ENCODE data around the gene LDLRAD4. TPM values are rescaled to one million over a fixed set of nuclear protein-coding genes. Genes with fewer than 3 reads are reported as not detected.

Gene LDLRAD4
- total RNA-seq, 2 experiments from 2014 or later = 37.3 to 38.5 TPM

GRCh38 chr18:13374468-13375301, 156.1 kb downstream of the LDLRAD4 start:
- Mint-ChIP-seq H3K27ac (peak overlapping the region; percentile 96), H3K4me1 (ENCODE audit: low read depth) (peaks cover 90% of the 10 kb centered on the region), H3K4me3 (no peak overlapping the region), H3K27me3 (no peaks in the 10 kb centered on the region), H3K9me3 (no peaks in the 10 kb centered on the region), H3K36me3 (ENCODE audit: low read depth) (no peaks in the 10 kb centered on the region)
- ChIA-PET CTCF (interaction anchor here (1.0 kb wide), 3 partner anchors 10 to 159 kb away, joined by 3 to 4 read pairs (median 3); no protein-coding TSS in a partner anchor), POLR2A (interaction anchor here (0.9 to 2.6 kb wide), 5 partner anchors 42 to 158 kb away, joined by 3 to 10 read pairs (median 7); partner anchors contain the start of gene LDLRAD4)
- intact Hi-C loops (cut with micrococcal nuclease) = loop anchor here (5.0 kb wide), 2 partner anchors 63 to 107 kb away; no protein-coding TSS in a partner anchor
- DNase-seq (peak; percentile 34), ATAC-seq (no peak)
- no peak for TF ChIP-seq CTCF (IDR thresholded peaks at IDR 0.05)

GRCh38 chr18:13375302-13376255, 157.0 kb downstream of the LDLRAD4 start:
- peak overlapping the region; percentile 96 for H3K27ac Mint-ChIP-seq
- H3K36me3 Mint-ChIP-seq (ENCODE audit: low read depth) = no peaks in the 10 kb centered on the region
- peaks cover 88% of the 10 kb centered on the region for H3K4me1 Mint-ChIP-seq (ENCODE audit: low read depth)
- H3K4me3 Mint-ChIP-seq = peak overlapping the region; percentile 56
- no peaks in the 10 kb centered on the region for H3K27me3 Mint-ChIP-seq
- ATAC-seq (peak; percentile 75), DNase-seq (peak; percentile 91)
- no peaks in the 10 kb centered on the region for H3K9me3 Mint-ChIP-seq
- ChIA-PET CTCF (interaction anchor here (1.0 to 1.6 kb wide), 4 partner anchors 11 to 159 kb away, joined by 3 to 9 read pairs (median 4); no protein-coding TSS in a partner anchor), POLR2A (interaction anchor here (0.8 to 2.6 kb wide), 7 partner anchors 22 to 159 kb away, joined by 3 to 10 read pairs (median 4); partner anchors contain the start of gene LDLRAD4)
- intact Hi-C loops (cut with micrococcal nuclease) = loop anchor here (2.0 to 5.0 kb wide), 3 partner anchors 62 to 153 kb away; no protein-coding TSS in a partner anchor
- no peak for TF ChIP-seq CTCF (IDR thresholded peaks at IDR 0.05)

GRCh38 chr18:13376298-13376840, 157.8 kb downstream of the LDLRAD4 start:
- Mint-ChIP-seq H3K9me3 (no peaks in the 10 kb centered on the region), H3K36me3 (ENCODE audit: low read depth) (no peaks in the 10 kb centered on the region), H3K4me3 (peak overlapping the region; percentile 56), H3K27me3 (no peaks in the 10 kb centered on the region), H3K27ac (peak overlapping the region; percentile 96), H3K4me1 (ENCODE audit: low read depth) (peaks cover 88% of the 10 kb centered on the region)
- CTCF ChIA-PET = interaction anchor here (1.3 to 2.0 kb wide), 4 partner anchors 98 to 160 kb away, joined by 3 to 9 read pairs (median 4); no protein-coding TSS in a partner anchor
- POLR2A ChIA-PET = interaction anchor here (0.8 to 2.6 kb wide), 9 partner anchors 23 to 236 kb away, joined by 3 to 10 read pairs (median 4); no protein-coding TSS in a partner anchor
- no peak for TF ChIP-seq CTCF (IDR thresholded peaks at IDR 0.05)
- ATAC-seq (peak; percentile 31), DNase-seq (peak; percentile 76)
- intact Hi-C loops (cut with micrococcal nuclease) = loop anchor here (2.0 to 5.0 kb wide), 3 partner anchors 61 to 154 kb away; no protein-coding TSS in a partner anchor

- Mint-ChIP-seq H3K36me3 (ENCODE audit: low read depth) (no peaks in the 10 kb centered on the region), H3K27ac (peak overlapping the region; percentile 96), H3K9me3 (no peaks in the 10 kb centered on the region), H3K27me3 (no peaks in the 10 kb centered on the region), H3K4me3 (peak overlapping the region; percentile 56), H3K4me1 (ENCODE audit: low read depth) (peaks cover 88% of the 10 kb centered on the region)
- intact Hi-C loops (cut with micrococcal nuclease) = loop anchor here (2.0 to 5.0 kb wide), 3 partner anchors 60 to 154 kb away; no protein-coding TSS in a partner anchor
- POLR2A ChIA-PET = interaction anchor here (0.6 to 2.6 kb wide), 11 partner anchors 23 to 235 kb away, joined by 3 to 10 read pairs (median 4); no protein-coding TSS in a partner anchor
- DNase-seq (peak; percentile 86), ATAC-seq (peak; percentile 70)
- CTCF ChIA-PET = interaction anchor here (1.4 to 2.9 kb wide), 4 partner anchors 99 to 161 kb away, joined by 3 to 13 read pairs (median 4); no protein-coding TSS in a partner anchor
- TF ChIP-seq CTCF (IDR thresholded peaks at IDR 0.05) = no peak
Observed at GRCh38 chr18:13376841-13377351, 158.3 kb downstream of the LDLRAD4 start.
